NCI-H2081 treated with DMSO at 0.1 percent for 48 hours (cell line): ENCODE measurements around the gene ATG101.

Experiments used
- DNase-seq: peaks from one replicate; lab custom pipeline; 2025; lab: John Stamatoyannopoulos, UW

Gene ATG101

GRCh38 chr12:52069327-52070184 is at the start of gene ATG101:
TSS of gene ATG101 (plus strand) at chr12:52069978. CDS start at chr12:52073651, 3,673 bp downstream.
- DNase-seq: peak; percentile 67

- DNase-seq: peak; percentile 25
These were observed 49.0 kb upstream of the ATG101 start for GRCh38 chr12:52020539-52021336.

GRCh38 chr12:52022841-52023181 is 47.0 kb upstream of the ATG101 start:
- DNase-seq: no peak

DNA sequence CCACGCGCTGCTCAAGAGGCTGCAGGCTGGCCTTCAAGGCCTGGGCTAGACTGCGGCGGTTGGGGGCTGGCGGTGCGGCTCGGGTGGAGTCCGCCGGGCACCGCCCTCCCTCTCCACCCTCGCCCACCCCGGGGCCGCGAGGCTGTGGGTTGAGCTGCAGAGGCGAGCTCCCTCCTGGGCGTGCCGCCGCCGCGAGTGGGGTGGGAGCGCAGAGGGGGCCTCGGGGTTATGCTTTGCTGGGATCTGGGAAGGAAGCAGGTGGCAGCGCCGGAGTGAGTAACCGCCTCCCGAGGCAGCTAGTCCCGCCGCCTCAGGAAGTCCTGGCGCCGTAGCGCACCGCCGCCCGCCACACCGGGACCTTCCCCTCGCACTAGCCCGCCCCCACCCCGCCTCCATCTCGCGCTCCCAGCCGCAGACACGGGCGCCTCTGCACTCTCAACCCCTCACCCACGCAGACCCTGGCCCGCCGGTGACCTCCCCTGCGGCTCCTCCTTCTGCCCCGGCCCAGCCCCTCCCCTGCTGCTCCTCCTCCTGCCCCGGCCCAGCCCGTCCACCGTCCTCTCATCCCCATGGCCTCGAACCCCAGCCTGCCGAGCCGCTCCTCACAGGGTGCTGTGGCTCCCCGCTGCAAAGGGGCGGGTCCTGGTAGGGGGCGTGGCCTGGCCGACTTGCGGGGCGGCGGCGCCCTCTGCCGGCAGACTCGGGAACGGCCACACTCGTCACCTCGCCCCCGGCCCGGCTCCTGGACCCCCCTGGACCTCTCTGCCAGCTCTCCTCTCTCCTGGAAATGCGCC is 46.4 kb upstream of the ATG101 start:
- no peak for DNase-seq

- DNase-seq: no peak
These were observed 45.6 kb upstream of the ATG101 start for GRCh38 chr12:52023976-52024688.

- DNase-seq: no peak
These were observed 44.9 kb upstream of the ATG101 start for GRCh38 chr12:52024845-52025230.

GRCh38 chr12:52026263-52026662 is 43.5 kb upstream of the ATG101 start:
- DNase-seq: no peak

GRCh38 chr12:52027085-52027843 is 42.5 kb upstream of the ATG101 start:
- DNase-seq: no peak

- peak; percentile 79 for DNase-seq
These were observed 40.1 kb upstream of the ATG101 start for GRCh38 chr12:52029685-52030084.

- DNase-seq: no peak
These were observed 37.4 kb upstream of the ATG101 start for GRCh38 chr12:52032446-52032803.

DNA sequence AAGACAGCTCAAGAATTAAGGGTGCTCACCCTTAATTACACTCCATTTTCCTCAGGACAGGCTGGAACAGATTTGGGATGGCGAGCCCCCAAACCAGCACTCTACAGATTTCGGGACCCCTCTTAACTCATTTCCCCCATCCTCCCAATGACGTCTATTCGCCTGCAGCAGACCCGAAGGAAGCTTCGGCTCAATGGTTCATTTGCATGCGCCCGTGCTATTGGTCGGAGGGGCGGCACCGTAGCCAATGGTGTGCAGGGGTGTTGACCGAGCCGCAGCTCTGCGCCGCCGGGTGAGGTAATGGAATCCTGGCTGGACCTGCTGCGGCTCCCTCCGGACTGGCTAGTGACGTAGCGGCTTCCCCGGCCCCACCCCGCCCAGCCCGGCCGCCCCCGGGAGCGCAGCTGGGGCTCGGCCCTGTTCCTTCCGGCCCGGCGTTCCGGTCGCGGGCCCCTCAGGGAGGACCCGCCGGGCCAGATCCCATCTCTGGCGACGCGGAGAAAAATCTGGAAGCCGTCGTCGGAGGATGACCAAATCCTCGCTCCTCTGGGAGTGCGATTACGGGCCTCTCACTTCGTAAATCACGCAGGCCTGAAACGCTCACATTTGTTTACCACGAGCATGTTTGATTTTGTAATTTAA is 36.9 kb upstream of the ATG101 start:
- peak; percentile 77 for DNase-seq

GRCh38 chr12:52033446-52034140 is 36.2 kb upstream of the ATG101 start:
- DNase-seq: no peak

GRCh38 chr12:52035190-52035589 is 34.6 kb upstream of the ATG101 start:
- DNase-seq: no peak

DNA sequence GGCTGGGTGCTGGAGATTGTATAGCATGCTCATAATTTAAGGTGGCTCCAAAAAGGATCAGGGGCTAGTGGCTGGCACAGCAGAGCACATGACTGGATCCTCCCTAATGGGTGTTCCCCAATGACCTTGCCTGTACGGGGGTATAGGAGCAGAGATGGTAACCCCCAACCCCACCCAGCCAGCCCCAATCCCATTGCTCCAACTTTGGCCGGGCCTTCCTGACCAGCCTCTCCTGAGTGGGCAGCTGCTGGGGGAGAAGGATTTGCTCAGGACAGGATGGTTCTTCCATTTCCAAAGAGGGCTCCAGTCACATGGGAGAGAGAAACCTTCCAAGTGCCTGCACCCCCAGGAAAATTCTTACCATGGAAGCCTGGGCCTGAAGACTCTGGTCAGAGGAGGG is 33.9 kb upstream of the ATG101 start:
- no peak for DNase-seq

DNA sequence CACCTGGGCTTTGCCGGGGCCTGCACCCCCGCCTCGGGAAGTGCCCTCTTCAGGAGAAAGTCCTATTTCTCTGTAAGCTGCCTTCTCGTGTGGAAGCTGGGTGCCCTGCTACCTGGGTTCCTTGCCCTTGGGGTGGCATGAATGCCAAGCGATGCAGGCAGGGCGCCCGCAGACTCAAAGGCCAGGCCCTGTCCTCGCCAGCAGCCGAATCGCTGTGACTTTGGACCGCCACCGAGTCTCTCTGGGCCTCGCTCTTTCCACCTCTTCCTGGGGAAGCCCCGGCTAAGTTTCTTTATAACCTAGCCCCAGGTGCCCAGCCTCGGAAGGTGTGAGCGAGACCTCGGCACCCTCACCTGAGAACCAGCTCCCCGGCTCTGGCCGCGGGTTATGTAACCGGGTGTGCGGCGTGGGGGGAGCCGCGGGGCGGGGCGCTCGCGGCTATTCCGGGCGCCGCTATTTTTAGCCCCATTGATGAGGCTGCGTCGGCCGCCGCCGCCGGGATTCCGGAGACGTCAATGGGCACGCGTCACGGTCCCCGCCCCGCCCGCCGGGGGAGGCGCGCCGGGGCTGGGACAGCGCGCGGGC is 33.1 kb upstream of the ATG101 start:
- DNase-seq: no peak

- DNase-seq: no peak
These were observed 32.4 kb upstream of the ATG101 start for GRCh38 chr12:52037248-52037861.

DNA sequence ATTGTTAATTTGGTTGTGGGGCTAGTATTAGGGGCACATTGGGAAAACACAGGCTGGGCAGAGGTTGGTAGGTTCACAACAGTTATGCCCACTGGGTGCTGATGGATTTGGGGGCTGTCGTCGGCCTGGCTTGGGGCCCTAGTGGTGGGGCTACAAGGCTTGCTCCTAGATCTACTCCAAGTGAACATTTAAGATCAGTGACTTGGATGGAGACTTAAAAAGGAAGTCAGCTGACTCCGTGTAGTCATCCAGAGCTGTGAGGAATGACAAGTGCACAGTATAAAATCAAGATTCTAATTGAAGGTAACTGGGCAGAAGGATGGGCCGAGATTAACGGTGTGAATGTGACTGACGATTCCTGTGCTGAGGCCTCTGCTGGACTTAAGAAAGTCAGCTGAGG is 31.3 kb upstream of the ATG101 start:
- no peak for DNase-seq

GRCh38 chr12:52041035-52041434 is 28.7 kb upstream of the ATG101 start:
- no peak for DNase-seq

DNA sequence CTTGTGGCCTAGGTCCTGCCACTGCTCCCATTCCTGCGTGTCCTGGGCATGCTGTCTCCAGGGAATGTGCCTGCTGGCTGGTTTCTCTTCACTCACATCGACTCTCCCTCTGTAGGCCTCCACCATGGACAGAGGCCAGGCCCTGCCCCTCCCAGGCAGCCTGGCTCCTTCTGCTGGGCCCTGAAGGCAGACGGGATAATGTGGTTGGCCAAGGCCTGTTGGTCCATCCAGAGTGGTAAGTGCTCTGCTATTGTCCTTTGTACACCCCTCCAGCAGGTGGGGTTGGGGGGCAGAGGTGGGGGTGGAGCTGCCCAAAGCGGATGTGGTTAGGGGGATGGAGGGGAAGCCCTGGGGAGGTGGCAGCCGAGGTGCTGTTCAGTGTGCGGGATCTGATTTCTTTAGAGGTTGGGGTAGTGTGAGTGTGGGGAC is 28.1 kb upstream of the ATG101 start:
- no peak for DNase-seq
